Vagina (tissue), 2 donors: ENCODE data around the gene MEGF8.

Experiments used
- CTCF ChIP-seq, 3 experiments: fragments of 450-650 bp in 2 of 3; fragments of 200-600 bp in 1 of 3; sonication (generic) in 1 of 3; IDR thresholded peaks; one replicate each; pipeline ENCODE4 v1.5.1; 2017 to 2019; ENCODE audit warnings: antibody characterized with exemption in 3 of 3, mild to moderate bottlenecking in 2 of 3, moderate library complexity in 2 of 3
- POLR2AphosphoS5 ChIP-seq, 2 donors: sonication (generic); formaldehyde crosslinking; IDR thresholded peaks; one replicate each; pipeline ENCODE4 v1.9.0; 2017; ENCODE audit warnings: antibody characterized with exemption in 2 of 2, mild to moderate bottlenecking in 2 of 2, low read depth in 1 of 2; ENCODE audit not compliant: insufficient read depth in 1 of 2

GRCh38 chr19:42366673-42367072, 41.2 kb downstream of the MEGF8 start:
- no peak for TF ChIP-seq CTCF (IDR thresholded peaks at IDR 0.05)
- TF ChIP-seq POLR2AphosphoS5 (IDR thresholded peaks at IDR 0.05; ENCODE audit: insufficient read depth in 1 of 2, low read depth in 1 of 2): no peak
